Measurements from ENCODE around the gene CTBP2. TPM values are rescaled to one million over a fixed set of nuclear protein-coding genes. Genes with fewer than 3 reads are reported as not detected.

The CTBP2 gene
- total RNA-seq, 1 experiment from 2014 or later = 212 TPM

DNA sequence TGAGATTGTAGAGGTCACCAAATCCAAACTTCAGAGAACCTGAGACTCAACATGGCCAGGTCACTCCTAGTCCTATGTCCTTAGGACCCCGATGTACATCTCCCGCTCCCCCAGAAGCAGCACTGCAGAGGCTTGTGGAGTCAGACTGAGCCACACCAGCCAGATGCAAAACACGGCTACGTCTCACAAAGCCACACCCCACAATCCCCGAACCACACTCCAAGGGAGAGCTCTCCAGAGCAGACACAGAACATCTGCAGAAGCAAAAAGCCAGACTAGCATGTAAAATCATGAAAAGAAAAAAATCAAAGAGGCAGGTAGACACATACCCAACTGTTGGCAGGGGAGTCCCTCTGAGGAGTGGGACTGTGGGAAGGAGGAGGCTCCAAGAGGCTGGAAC lies 104.9 kb downstream of the CTBP2 start:
- Mint-ChIP-seq H3K4me1 (peaks cover 67 to 70% of the 10 kb centered on the region in 2 experiments), H3K4me3 (peak overlapping the region in 1 of 2 experiments; percentile 5; a peak in 1 of 5 replicates), H3K27me3 (ENCODE audit: low read depth) (no peaks in the 10 kb centered on the region), H3K27ac (peak overlapping the region in 2 of 3 experiments; percentile 13 to 87; a peak in 3 of 7 replicates), H3K9me3 (peaks cover 0 to 2% of the 10 kb centered on the region in 2 experiments; a peak in 1 of 5 replicates), H3K36me3 (ENCODE audit: insufficient read depth in 1 of 3, low read depth in 3 of 3) (peaks cover 57 to 79% (median 70%) of the 10 kb centered on the region in 3 experiments)
- Histone ChIP-seq H3K18ac (ENCODE audit: insufficient read length, low read depth, low read length) (no peak overlapping the region), H3K9me3 (ENCODE audit: control insufficient read depth, low read depth, low read length) (no peaks in the 10 kb centered on the region), H3K9ac (ENCODE audit: extremely low read depth, insufficient read length, low read length) (no peak overlapping the region), H4K5ac (ENCODE audit: insufficient read length, low read depth, low read length) (no peak overlapping the region), H2BK120ac (ENCODE audit: low read depth, low read length, poor library complexity, severe bottlenecking) (no peak overlapping the region), H2BK15ac (ENCODE audit: low read depth, low read length) (no peak overlapping the region), H3K27ac (ENCODE audit: insufficient read length, low read depth, low read length) (no peak overlapping the region), H3K27me3 (ENCODE audit: insufficient read depth, low read length) (no peaks in the 10 kb centered on the region), H3K23ac (ENCODE audit: insufficient read length, low read depth, low read length) (no peak overlapping the region), H4K8ac (replicated peaks; ENCODE audit: insufficient read length, low read depth, low read length) (no peak overlapping the region), H4K20me1 (ENCODE audit: control insufficient read depth, insufficient read depth, insufficient read length) (peaks cover 3% of the 10 kb centered on the region), H3K23me2 (ENCODE audit: insufficient read length, low read depth, low read length, poor library complexity, severe bottlenecking) (no peaks in the 10 kb centered on the region), H3K79me2 (ENCODE audit: insufficient read depth, low read length) (peaks cover 58% of the 10 kb centered on the region; the same call in 1 of the 2 replicates), H3K14ac (ENCODE audit: insufficient read depth, low read length) (peak overlapping the region; percentile 3; the same call in 1 of the 2 replicates), H3K4me2 (ENCODE audit: insufficient read depth, insufficient read length, low read length) (no peak overlapping the region), H2BK20ac (ENCODE audit: low read depth, low read length, poor library complexity, severe bottlenecking) (no peak overlapping the region), H3K4me1 (ENCODE audit: insufficient read depth, low read length) (peaks cover 9% of the 10 kb centered on the region; the same call in 1 of the 2 replicates), H3K79me1 (ENCODE audit: insufficient read depth, low read depth, low read length, poor library complexity, severe bottlenecking) (peaks cover 23% of the 10 kb centered on the region), H2BK5ac (ENCODE audit: insufficient read length, low read length) (no peak overlapping the region), H2AFZ (ENCODE audit: low read length) (no peak overlapping the region), H3K4ac (ENCODE audit: low read depth, low read length) (no peak overlapping the region), H2BK12ac (ENCODE audit: insufficient read length, low read depth, low read length) (no peak overlapping the region), H2AK5ac (ENCODE audit: insufficient read length, low read length) (no peak overlapping the region), H4K91ac (ENCODE audit: insufficient read length, low read depth, low read length) (no peak overlapping the region), H3K56ac (ENCODE audit: insufficient read length, low read depth, low read length) (no peak overlapping the region), H3T11ph (ENCODE audit: low read length) (no peak overlapping the region)
- no peak for DNase-seq
- TF ChIP-seq, protein P1, sequence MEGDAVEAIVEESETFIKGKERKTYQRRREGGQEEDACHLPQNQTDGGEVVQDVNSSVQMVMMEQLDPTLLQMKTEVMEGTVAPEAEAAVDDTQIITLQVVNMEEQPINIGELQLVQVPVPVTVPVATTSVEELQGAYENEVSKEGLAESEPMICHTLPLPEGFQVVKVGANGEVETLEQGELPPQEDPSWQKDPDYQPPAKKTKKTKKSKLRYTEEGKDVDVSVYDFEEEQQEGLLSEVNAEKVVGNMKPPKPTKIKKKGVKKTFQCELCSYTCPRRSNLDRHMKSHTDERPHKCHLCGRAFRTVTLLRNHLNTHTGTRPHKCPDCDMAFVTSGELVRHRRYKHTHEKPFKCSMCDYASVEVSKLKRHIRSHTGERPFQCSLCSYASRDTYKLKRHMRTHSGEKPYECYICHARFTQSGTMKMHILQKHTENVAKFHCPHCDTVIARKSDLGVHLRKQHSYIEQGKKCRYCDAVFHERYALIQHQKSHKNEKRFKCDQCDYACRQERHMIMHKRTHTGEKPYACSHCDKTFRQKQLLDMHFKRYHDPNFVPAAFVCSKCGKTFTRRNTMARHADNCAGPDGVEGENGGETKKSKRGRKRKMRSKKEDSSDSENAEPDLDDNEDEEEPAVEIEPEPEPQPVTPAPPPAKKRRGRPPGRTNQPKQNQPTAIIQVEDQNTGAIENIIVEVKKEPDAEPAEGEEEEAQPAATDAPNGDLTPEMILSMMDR (conservative IDR thresholded peaks at IDR 0.05) = no peak
- no CpG with 5 or more reads among the region's 5 CpGs for WGBS (ENCODE audit: extremely low coverage, insufficient read length, low lambda C conversion rate)
